Measurements from ENCODE around the gene SPIN1.
"Not testable (repeated sequence)": the region's sequence is repeated elsewhere in the genome, so short reads cannot be mapped to it uniquely, and the experiment has no call there.

Gene SPIN1

DNA sequence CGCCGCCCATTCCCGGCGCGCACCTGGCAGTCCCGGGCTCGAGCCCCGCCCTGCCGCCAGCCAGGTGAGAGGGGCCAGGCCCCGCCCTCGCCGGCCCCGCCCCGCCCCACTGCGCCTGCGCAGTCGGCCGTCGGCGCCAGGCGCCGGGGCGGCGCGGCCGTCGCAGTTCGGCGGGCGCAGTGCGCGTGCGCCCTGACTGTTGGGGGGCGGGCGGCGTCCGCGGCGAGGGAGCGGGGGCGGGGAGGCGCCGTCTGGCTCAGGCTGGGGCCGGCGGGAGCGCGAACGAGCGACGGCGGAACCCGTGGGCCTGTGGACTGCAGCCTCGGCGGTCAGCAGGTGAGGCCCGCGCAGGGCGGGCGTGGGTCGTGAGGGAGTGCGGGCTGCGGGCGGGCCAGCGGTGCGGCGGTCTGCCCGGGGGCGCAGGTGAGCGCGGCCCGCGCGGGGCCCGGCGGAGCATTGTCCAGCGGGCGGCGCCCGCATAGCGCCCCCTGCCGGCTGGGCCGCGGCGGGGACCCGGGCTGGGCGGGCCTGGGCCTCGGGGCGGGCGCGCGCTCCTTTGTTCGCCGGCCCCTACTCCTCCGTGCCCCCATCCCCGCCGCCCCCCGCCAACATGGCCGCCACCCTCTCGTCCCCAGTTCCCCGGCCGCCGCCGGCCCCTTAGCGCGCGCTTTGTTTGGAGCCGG, at the start of gene SPIN1:
SPIN1 (plus strand) TSS at position 242 of the 683 bp plus-strand sequence. CDS start 38,096 bp downstream, outside the sequence.
- H3K9ac ChIP-seq (ENCODE audit: low read length), result peak within 1 kb of the TSS; percentile 99
- H3K27me3 ChIP-seq (ENCODE audit: control insufficient read depth, insufficient read depth, low read length), result no peaks in the 10 kb centered on the region
- H3K27ac ChIP-seq (ENCODE audit: low read depth, low read length), result peak within 1 kb of the TSS; percentile 74
- peak within 1 kb of the TSS; percentile 83 for H3K4me3 ChIP-seq (ENCODE audit: low read depth, low read length)
- peaks cover 18% of the 10 kb centered on the region; the same call in 1 of the 2 replicates for H3K36me3 ChIP-seq (ENCODE audit: control insufficient read depth, insufficient read depth, low read length)
- no peaks in the 10 kb centered on the region for H3K9me3 ChIP-seq (ENCODE audit: control insufficient read depth, insufficient read depth, low read depth, low read length)
- peaks cover 38% of the 10 kb centered on the region for H3K4me1 ChIP-seq (ENCODE audit: control insufficient read depth, insufficient read depth, low read length)

DNA sequence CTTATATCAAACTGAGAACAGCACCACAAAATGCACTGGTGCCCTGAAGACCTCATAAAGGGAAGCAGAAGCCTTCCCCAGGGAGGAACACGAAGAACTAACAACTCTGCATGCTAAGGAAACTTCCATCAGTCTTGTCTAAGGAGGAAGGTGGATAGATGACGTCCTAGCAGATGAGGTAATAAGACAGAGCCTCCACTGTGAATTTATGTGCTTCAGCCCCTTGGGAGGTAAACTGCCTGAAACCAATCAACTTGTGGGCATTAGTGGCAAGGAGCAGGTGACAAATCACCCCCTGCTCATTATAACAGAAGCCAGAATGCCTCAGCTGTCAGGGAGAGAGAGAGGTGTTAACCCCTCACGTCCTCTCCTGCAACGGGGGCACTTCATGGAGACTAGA, 48.9 kb upstream of the SPIN1 start:
- H3K9me3 ChIP-seq (ENCODE audit: control insufficient read depth, insufficient read depth, low read depth, low read length), result no peaks in the 10 kb centered on the region
- no peak overlapping the region for H3K4me3 ChIP-seq (ENCODE audit: low read depth, low read length)
- H3K4me1 ChIP-seq (ENCODE audit: control insufficient read depth, insufficient read depth, low read length), result peaks cover 15% of the 10 kb centered on the region
- H3K27ac ChIP-seq (ENCODE audit: low read depth, low read length), result no peak overlapping the region
- H3K27me3 ChIP-seq (ENCODE audit: control insufficient read depth, insufficient read depth, low read length), result no peaks in the 10 kb centered on the region
- H3K9ac ChIP-seq (ENCODE audit: low read length), result no peak overlapping the region
- H3K36me3 ChIP-seq (ENCODE audit: control insufficient read depth, insufficient read depth, low read length), result no peaks in the 10 kb centered on the region

DNA sequence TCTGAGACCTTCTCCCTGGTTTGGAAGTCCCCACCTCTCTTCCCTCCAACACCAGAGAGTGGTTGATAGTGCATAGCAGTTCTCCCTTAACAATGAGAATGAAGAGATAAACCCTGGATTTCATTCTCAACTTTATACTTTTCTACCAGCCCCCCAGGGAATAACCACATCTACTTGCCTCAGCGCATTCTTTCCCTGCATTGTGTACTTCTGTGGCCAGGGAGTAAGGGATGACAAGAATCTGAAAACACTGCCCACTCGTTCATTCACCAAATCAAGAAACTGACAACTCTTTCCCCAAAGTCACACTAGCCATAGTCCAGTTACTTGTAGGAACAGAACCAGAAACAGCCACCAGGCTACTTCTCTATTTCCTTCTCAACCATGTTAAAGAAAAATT, 46.0 kb upstream of the SPIN1 start:
- no peak overlapping the region for H3K9ac ChIP-seq (ENCODE audit: low read length)
- peaks cover 17% of the 10 kb centered on the region for H3K4me1 ChIP-seq (ENCODE audit: control insufficient read depth, insufficient read depth, low read length)
- H3K27me3 ChIP-seq (ENCODE audit: control insufficient read depth, insufficient read depth, low read length), result no peaks in the 10 kb centered on the region
- no peak overlapping the region for H3K4me3 ChIP-seq (ENCODE audit: low read depth, low read length)
- no peaks in the 10 kb centered on the region for H3K36me3 ChIP-seq (ENCODE audit: control insufficient read depth, insufficient read depth, low read length)
- H3K9me3 ChIP-seq (ENCODE audit: control insufficient read depth, insufficient read depth, low read depth, low read length), result no peaks in the 10 kb centered on the region
- H3K27ac ChIP-seq (ENCODE audit: low read depth, low read length), result no peak overlapping the region

DNA sequence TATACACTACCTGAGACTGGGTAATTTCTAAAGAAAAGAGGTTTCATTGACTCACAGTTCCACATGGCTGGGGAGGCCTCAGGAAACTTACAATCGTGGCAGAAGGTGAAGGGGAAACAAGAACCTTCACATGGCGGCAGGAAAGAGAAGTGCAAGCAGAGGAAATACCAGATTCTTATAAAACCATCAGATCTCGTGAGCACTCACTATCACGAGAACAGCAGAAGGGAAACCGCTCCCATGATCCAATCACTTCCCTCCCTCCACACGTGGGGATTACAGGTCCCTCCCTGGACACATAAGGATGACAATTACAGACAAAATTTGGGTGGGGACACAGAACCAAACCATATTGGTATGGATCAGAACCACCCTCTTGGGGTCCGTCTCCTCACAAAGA, 44.2 kb upstream of the SPIN1 start:
- H3K4me3 ChIP-seq (ENCODE audit: low read depth, low read length), result no peak overlapping the region
- no peaks in the 10 kb centered on the region for H3K9me3 ChIP-seq (ENCODE audit: control insufficient read depth, insufficient read depth, low read depth, low read length)
- H3K27ac ChIP-seq (ENCODE audit: low read depth, low read length), result no peak overlapping the region
- H3K9ac ChIP-seq (ENCODE audit: low read length), result no peak overlapping the region
- no peaks in the 10 kb centered on the region for H3K36me3 ChIP-seq (ENCODE audit: control insufficient read depth, insufficient read depth, low read length)
- peaks cover 8% of the 10 kb centered on the region for H3K4me1 ChIP-seq (ENCODE audit: control insufficient read depth, insufficient read depth, low read length)
- H3K27me3 ChIP-seq (ENCODE audit: control insufficient read depth, insufficient read depth, low read length), result no peaks in the 10 kb centered on the region

DNA sequence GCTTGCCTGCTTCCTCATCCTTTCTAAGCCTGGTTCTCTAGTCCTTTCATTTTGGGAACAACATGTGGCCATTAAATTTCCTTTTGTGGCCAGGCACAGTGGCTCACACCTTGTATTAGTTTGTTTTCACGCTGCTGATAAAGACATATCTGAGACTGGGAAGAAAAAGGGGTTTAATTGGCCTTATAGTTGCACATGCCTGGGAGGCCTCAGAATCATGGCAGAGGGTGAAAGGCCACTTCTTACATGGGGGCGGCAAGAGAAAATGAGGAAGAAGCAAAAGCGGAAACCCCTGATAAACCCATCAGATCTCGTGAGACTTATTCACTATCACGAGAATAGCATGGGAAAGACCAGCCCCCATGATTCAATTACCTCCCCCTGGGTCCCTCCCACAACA, 37.9 kb upstream of the SPIN1 start:
- not testable (repeated sequence) for H3K4me1 ChIP-seq (ENCODE audit: control insufficient read depth, insufficient read depth, low read length); H3K27ac ChIP-seq (ENCODE audit: low read depth, low read length); H3K36me3 ChIP-seq (ENCODE audit: control insufficient read depth, insufficient read depth, low read length); H3K27me3 ChIP-seq (ENCODE audit: control insufficient read depth, insufficient read depth, low read length); H3K9me3 ChIP-seq (ENCODE audit: control insufficient read depth, insufficient read depth, low read depth, low read length); H3K4me3 ChIP-seq (ENCODE audit: low read depth, low read length); H3K9ac ChIP-seq (ENCODE audit: low read length)

DNA sequence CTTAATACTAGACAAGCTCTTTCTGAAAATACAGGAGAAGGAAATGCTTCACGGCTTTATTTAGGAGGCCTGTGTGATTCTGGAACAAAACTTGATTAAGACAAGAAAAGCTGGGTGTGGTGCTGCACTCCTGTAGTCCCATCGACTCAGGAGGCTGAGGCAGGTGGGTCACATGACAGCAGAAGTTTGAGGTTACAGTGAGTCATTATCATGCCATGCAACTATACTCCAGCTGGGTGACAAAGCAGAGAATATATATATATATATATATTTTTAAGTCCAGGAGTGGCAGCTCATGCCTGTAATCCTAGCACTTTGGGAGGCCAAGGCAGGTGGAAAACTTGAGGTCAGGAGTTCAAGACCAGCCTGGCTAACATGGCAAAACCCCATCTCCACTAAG, 33.1 kb upstream of the SPIN1 start:
- Histone ChIP-seq H3K4me3 (ENCODE audit: low read depth, low read length) (no peak overlapping the region), H3K4me1 (ENCODE audit: control insufficient read depth, insufficient read depth, low read length) (0 out of 2 replicates have a peak, but pooled peaks cover under 1% of the 10 kb centered on the region), H3K9me3 (ENCODE audit: control insufficient read depth, insufficient read depth, low read depth, low read length) (peaks cover 10% of the 10 kb centered on the region), H3K36me3 (ENCODE audit: control insufficient read depth, insufficient read depth, low read length) (no peaks in the 10 kb centered on the region), H3K9ac (ENCODE audit: low read length) (no peak overlapping the region), H3K27ac (ENCODE audit: low read depth, low read length) (no peak overlapping the region), H3K27me3 (ENCODE audit: control insufficient read depth, insufficient read depth, low read length) (no peaks in the 10 kb centered on the region)

DNA sequence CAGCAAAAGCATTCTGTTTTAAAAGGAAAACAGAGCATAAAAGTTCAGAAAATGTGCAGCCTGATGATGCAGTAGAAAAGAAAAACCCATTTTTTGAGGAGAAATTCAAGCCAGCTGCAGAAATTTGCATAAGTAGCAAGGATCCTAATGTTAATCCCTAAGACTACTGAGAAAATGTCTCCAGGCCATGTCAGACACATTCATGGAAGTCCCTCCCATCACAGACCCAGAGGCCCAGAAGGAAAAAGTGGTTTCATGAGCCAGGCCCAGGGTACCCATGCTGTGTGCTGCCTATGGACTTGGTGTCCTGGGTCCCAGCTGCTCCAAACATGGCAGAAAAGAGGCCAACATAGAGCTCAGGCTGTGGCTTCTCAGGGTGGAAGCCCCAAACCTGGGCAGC, 31.0 kb upstream of the SPIN1 start:
- H3K27me3 ChIP-seq (ENCODE audit: control insufficient read depth, insufficient read depth, low read length); H3K4me1 ChIP-seq (ENCODE audit: control insufficient read depth, insufficient read depth, low read length); H3K9me3 ChIP-seq (ENCODE audit: control insufficient read depth, insufficient read depth, low read depth, low read length); H3K36me3 ChIP-seq (ENCODE audit: control insufficient read depth, insufficient read depth, low read length); H3K4me3 ChIP-seq (ENCODE audit: low read depth, low read length); H3K27ac ChIP-seq (ENCODE audit: low read depth, low read length); H3K9ac ChIP-seq (ENCODE audit: low read length): not testable (repeated sequence)

DNA sequence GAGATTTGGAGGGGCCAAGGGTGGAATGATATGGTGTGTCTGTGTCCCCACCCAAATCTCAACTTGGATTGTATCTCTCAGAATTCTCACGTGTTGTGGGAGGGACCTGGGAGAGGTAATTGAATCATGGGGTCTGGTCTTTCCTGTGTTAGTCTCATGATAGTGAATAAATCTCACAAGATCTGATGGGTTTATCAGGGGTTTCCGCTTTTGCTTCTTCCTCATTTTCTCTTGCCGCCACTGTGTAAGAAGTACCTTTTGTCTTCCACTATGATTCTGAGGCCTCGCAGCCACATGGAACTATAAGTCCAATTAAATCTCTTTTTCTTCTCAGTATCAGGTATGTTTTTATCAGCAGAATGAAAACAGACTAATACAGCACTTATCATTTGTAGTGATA, 29.5 kb upstream of the SPIN1 start:
- Histone ChIP-seq H3K4me1 (ENCODE audit: control insufficient read depth, insufficient read depth, low read length) (peaks cover 10% of the 10 kb centered on the region), H3K9ac (ENCODE audit: low read length) (no peak overlapping the region), H3K27me3 (ENCODE audit: control insufficient read depth, insufficient read depth, low read length) (no peaks in the 10 kb centered on the region), H3K4me3 (ENCODE audit: low read depth, low read length) (no peak overlapping the region), H3K27ac (ENCODE audit: low read depth, low read length) (no peak overlapping the region), H3K9me3 (ENCODE audit: control insufficient read depth, insufficient read depth, low read depth, low read length) (peaks cover 10% of the 10 kb centered on the region), H3K36me3 (ENCODE audit: control insufficient read depth, insufficient read depth, low read length) (no peaks in the 10 kb centered on the region)

DNA sequence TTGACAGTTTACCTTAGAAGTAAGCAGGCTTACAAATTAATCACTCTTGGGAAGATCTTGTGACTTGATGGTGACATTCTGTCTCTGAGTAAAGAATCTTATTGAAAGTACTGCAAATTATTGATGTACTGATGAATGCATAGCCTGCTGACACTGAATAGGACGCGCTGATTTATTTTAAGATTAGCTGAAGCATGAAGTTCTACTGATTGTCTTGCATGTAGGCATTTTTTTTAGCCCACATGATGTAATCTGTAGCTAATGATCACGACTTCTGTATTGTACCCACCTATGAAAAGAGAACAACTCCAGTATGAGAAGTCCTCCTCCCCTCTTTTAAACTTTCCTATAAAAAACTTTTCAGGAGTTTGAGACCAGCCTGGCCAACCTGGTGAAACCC, 28.3 kb upstream of the SPIN1 start:
- no peak overlapping the region for H3K4me3 ChIP-seq (ENCODE audit: low read depth, low read length)
- H3K9ac ChIP-seq (ENCODE audit: low read length), result no peak overlapping the region
- peaks cover 5% of the 10 kb centered on the region for H3K9me3 ChIP-seq (ENCODE audit: control insufficient read depth, insufficient read depth, low read depth, low read length)
- peaks cover 10% of the 10 kb centered on the region for H3K4me1 ChIP-seq (ENCODE audit: control insufficient read depth, insufficient read depth, low read length)
- H3K27me3 ChIP-seq (ENCODE audit: control insufficient read depth, insufficient read depth, low read length), result no peaks in the 10 kb centered on the region
- H3K36me3 ChIP-seq (ENCODE audit: control insufficient read depth, insufficient read depth, low read length), result no peaks in the 10 kb centered on the region
- H3K27ac ChIP-seq (ENCODE audit: low read depth, low read length), result no peak overlapping the region

DNA sequence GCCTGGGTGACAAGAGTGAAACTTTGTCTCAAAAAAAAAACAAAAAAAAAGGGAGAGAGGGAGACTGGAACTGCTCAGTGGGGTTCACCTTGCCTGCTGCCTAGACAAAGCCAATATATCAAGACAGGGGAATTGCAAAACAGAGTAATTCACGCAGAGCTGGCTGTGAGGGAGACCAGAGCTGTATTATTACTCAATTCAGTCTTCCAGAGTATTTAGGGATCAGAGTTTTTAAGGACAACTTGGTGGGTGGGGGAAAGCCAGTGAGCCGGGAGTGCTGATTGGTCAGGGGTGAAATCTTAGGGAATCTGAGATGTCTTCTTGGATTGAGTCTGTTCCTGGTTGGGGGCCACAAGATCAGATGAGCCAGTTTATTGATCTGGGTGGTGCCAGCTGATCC, 25.6 kb upstream of the SPIN1 start:
- Histone ChIP-seq H3K9me3 (ENCODE audit: control insufficient read depth, insufficient read depth, low read depth, low read length) (peaks cover 2% of the 10 kb centered on the region), H3K27me3 (ENCODE audit: control insufficient read depth, insufficient read depth, low read length) (no peaks in the 10 kb centered on the region), H3K36me3 (ENCODE audit: control insufficient read depth, insufficient read depth, low read length) (no peaks in the 10 kb centered on the region), H3K4me3 (ENCODE audit: low read depth, low read length) (no peak overlapping the region), H3K4me1 (ENCODE audit: control insufficient read depth, insufficient read depth, low read length) (peaks cover 10% of the 10 kb centered on the region), H3K9ac (ENCODE audit: low read length) (no peak overlapping the region), H3K27ac (ENCODE audit: low read depth, low read length) (no peak overlapping the region)

DNA sequence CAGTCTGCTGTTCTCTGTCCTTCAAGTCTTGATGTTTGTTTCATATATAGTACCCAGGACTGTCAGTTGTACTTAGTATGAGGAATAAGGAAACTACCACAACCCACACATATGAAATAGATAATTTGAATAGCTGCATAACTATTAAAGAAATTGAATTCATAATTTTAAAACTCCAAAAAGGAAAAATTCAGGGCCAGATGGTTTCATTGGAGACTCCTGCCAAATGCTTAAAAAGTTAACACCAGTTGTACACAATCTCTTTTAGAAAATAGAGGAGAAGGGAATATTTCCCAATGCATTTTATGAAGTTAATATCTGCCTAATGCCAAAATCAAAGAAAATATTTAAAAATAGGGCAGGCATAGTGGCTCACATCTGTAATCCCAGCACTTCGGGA, 24.6 kb upstream of the SPIN1 start:
- Histone ChIP-seq H3K27ac (ENCODE audit: low read depth, low read length) (no peak overlapping the region), H3K4me1 (ENCODE audit: control insufficient read depth, insufficient read depth, low read length) (peaks cover 10% of the 10 kb centered on the region), H3K4me3 (ENCODE audit: low read depth, low read length) (no peak overlapping the region), H3K9me3 (ENCODE audit: control insufficient read depth, insufficient read depth, low read depth, low read length) (peaks cover 8% of the 10 kb centered on the region), H3K36me3 (ENCODE audit: control insufficient read depth, insufficient read depth, low read length) (no peaks in the 10 kb centered on the region), H3K27me3 (ENCODE audit: control insufficient read depth, insufficient read depth, low read length) (no peaks in the 10 kb centered on the region), H3K9ac (ENCODE audit: low read length) (no peak overlapping the region)

Measured in HUES6 (cell line).